Stimulated activated CD4-positive, alpha-beta T cell treated with anti-CD3 and anti-CD28 coated beads, Interleukin-2, amount 100 ng/mL, for 48 hours (primary cell): ENCODE measurements around the gene AMPH.
A peak's percentile ranks its signal among the peaks of the same experiment; 100 is the strongest.
"Not testable (repeated sequence)": the region's sequence is repeated elsewhere in the genome, so short reads cannot be mapped to it uniquely, and the experiment has no call there.

ENCODE experiments used
- DNase-seq, 2 donors: peaks; one replicate each; pipeline ENCODE4 v3.0.0-alpha.2; 2020

AMPH gene

DNA sequence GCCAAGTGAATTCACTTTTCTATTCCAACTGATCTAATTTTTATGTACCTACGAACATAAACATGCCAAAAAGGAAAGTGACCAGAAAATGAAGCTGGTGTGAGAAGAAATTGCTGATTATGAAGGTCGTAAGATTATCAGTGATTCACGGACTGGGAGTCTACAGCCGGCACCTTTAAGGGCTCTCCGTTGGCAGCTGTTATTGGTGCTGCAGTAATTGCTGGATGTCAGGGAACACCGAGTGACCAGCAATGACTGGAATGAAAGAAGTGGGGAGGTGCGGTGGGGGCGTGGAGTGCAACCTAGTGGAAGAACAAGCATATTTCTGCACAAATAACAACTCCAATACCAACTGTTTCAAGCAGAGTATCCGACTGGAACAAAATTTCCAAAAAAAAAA lies 247.9 kb downstream of the AMPH start:
- DNase-seq: no peak

DNA sequence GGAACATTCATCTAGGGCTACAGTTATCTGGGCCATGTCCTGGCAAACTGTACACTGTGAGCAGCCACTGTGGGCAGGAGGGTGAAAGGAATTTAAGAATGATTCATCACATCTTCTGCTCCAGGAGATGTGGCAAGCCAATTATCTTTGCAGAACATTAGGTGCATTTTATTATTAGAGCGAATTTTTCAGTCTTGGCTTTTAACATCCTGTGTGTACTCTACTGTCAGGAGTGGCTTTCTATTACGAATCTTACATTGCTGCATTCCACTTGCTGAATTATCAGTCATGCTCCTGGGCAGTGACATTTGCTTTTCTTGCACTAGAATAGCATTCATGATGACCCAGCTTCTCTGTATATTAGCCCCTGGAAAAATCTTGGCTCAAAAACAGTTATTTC lies 248.5 kb downstream of the AMPH start:
- no peak for DNase-seq

DNA sequence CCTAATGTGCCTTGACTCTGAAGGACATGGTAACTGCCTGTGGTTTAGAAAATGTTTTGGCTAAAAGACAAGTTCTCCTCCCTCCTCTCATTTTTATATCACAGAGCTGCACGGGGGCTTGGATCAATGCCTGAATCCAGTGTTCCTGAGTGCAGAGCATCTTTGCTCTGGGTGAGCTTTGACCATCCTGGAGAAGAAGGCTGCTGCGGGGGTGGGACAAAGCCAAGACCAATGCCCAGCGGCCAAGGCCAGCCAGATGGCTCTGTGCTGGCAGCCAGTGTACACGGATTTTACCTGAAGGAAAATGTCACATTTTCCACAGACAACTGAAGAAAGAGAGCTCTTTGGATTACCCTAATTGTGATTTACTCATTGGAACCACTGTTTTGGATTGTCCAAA lies 255.7 kb downstream of the AMPH start:
- DNase-seq: no peak

DNA sequence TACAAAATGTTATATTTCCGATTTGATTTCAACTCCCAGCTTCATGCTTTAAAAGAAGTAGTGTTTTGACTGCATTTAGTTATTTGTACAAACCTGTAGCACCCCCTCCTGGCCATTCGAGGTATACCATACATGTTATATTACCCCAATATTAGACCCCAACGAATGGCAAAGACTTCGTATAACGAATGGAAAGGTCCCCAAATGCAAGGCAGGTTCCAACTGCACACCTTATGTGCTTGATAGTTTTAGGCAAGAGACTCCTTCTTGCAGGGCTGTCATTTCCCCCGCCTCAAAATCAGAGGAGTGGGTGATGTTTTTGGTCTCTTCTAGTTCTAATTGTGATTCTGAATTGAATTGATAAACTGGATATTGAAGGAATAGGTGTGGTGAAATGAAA lies 256.7 kb downstream of the AMPH start:
- peak in 1 of 2 donors; percentile 65 for DNase-seq

DNA sequence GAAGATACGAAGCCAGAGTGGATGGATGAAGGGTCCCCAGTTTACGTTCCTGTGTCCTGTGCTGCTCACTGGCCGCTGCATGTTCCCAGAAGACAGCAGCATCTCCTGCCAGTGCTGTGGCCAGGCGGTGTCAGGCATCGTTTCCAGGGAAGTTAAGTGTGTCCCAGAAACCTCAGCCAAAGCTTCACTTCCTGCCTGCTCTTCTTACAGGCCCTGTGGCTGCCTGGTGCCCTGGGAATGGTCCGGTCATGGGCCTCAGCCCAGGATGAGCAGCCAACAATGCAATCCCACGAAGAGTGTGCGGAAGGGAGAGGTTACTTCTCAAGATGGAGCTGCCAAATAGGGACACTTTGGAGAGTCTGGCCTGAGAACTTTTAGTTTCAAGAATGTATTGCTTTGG lies 258.0 kb downstream of the AMPH start:
- no peak for DNase-seq

DNA sequence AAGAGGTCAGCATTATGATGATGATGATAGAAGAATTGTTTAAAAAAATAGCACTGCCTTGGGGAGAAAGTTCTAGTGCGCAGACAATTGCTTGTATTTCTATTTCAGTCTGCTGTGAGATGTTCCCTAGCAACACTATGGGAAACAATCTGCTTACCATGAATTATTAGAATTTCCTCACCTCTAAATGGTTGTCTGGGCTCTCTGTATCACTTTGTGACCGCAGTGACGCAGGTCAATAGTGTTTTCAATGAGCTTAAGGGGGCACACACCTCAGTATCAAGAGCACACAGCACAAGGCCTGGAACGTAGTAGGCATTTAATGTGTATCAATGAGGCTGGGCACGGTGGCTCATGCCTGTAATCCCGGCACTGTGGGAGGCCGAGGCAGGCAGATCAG lies 258.9 kb downstream of the AMPH start:
- DNase-seq: no peak

DNA sequence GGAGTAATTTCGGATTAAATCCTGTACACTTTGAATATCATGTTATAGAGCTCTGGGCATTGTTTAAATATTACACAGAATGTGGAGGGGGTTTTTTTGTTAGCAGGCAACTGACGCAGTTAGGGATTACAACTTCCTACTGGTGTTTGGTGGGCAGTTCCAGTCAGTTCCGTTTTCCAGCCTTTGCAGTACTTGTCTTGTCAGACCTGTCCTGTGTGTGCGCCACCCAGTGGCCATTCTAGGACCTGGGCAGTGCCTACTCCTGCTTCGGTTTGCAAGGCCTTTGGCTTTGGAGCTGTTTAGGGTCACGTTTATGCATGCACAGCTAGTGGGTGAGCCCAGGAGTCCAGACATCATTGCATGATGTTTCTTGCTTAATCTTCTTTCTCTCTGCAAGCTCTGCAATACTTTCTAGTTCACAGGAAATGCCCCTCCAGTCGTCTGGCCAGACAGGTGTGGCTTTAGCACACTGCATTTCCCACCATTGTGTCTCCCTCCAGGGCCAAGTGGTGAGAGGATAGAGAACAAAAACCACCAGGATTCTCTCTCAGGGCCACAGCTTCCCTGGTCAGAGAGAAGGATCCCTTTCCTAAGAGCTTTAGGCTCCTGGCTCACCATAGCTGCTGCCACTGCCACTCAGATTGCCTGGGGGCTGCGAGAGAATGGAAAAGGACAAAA lies 261.2 kb downstream of the AMPH start:
- DNase-seq: peak; percentile 66 to 80

DNA sequence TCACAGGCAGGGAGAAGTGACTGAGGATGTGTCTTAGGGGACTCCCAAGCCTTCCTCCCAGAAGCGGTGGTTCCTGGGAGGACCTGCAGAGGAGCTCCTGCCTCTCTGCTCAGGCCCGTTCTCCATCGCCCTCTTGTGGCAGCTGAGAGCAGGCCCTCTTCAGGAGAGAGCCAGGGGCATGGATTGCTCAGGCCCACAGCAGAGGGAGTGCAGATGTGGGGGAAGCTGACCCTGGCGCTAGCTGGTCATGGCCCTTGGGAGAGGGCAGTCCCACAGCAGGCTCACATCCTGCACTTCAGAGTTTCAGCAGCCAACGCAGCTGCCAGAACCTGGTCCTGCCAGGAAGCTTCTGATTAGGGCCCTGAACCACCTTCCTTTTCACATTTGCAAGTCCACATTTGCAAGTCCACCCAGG lies 263.0 kb downstream of the AMPH start:
- peak; percentile 74 to 80 for DNase-seq

DNA sequence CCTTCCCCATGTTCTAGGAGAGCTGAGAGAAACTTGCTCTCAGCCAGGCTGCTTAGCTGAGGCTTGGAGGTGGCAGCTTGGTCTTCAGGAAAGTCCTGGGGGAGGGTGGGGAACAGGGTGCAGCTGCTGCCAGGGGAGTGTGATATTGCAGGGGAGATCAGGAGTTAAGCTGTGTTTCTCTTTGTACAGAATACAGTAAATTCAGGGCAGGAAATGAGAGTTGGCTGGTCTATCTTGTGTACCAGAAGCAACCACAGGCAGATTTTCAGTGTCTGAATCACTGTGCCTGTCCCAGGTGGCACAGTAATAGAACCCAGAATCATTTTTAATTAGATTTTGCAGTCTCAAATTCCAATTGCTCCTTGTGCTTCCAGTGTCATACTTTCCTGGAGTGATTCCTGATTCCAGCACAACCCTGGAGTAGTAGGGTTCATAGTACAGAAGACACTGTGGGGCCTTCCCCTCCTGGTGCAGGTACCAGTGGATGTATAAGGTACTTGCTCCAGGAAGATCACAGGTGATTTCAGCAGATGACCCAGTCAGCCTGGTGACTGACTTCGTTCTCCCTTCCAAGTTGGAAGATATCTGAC lies 263.8 kb downstream of the AMPH start:
- no peak for DNase-seq

DNA sequence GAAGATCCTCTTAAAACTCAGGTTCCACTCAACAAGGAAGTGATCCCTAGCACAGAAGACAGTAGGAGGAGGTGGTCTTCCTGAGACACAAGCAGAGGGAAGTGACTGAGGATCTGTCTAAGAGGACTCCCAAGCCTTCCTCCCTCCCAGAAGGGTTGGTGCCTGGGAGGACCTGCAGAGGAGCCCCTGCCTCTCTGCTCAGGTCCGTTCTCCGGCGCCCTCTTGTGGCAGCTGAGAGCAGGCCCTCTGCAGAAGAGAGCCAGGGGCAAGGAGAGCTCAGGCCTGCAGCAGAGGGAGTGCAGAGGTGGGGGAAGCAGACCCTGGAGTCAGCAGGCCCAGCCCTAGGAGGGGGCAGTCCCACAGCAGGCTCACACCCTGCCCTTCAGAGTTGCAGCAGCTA lies 267.8 kb downstream of the AMPH start:
- DNase-seq: peak; percentile 64 to 66

DNA sequence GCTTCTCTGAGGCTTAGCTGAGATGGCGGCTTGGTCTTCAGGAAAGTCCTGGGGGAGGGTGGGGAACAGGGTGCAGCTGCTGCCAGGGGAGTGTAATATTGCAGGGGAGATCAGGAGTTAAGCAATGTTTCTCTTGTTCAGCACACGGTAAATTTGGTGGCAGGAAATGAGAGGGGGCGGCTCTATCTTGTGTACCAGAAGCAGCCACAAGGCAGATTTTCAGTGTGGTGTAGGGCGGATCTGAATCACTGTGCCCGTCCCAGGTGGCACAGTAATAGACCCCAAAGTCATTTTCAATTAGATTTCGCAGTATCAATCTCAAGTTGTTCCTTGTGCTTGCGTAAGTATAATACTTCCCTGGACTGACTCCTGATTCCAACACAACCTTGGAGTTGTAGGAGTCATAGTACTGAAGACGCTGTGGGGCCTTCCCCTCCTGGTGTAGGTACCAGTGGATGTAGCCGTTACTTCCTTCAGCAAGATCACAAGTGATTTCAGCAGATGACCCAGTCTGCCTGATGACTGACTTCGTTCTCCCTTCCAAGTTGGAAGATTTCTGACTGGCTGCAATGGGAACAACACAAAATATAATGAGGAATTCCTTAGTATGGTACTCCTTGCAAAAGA lies 268.4 kb downstream of the AMPH start:
- not testable (repeated sequence) for DNase-seq

DNA sequence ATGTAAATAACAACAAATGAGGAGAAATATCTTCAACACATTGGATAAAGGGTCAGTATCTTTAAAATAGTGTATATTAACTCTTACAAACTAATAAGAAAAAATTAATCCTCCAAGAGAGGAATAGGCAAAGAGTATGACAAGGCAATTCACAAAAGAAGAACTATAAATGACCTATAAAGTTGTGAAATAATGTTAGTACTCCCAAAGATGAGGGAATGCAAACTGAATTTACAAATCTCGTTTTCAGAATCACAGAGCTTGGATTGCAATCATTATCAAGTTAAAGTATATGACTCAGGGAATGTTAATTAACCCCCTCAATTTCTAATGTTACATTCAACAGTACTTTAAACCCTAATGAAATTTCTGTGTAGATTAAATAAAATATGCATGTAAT lies 270.4 kb downstream of the AMPH start:
- no peak for DNase-seq

DNA sequence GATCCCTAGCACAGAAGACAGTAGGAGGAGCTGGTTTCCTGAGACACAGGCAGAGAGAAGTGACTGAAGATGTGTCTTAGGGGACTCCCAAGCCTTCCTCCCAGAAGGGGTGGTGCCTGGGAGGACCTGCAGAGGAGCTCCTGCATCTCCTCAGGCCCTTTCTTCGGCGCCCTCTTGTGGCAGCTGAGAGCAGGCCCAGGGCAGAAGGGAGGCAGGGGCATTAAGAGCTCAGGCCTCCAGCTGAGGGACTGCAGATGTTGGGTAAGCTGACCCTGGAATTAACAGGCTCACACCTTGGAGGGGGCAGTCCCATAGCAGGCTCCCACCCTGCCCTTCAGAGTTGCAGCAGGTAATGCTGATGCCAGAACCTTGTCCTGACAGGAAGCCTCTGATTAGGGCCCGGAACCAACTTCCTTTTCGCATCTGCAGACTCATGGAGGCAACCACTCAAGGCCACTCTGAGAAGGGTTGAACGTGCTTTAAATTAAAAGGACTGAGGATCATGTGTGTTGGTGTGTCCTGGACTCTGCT lies 272.0 kb downstream of the AMPH start:
- peak; percentile 65 to 72 for DNase-seq

DNA sequence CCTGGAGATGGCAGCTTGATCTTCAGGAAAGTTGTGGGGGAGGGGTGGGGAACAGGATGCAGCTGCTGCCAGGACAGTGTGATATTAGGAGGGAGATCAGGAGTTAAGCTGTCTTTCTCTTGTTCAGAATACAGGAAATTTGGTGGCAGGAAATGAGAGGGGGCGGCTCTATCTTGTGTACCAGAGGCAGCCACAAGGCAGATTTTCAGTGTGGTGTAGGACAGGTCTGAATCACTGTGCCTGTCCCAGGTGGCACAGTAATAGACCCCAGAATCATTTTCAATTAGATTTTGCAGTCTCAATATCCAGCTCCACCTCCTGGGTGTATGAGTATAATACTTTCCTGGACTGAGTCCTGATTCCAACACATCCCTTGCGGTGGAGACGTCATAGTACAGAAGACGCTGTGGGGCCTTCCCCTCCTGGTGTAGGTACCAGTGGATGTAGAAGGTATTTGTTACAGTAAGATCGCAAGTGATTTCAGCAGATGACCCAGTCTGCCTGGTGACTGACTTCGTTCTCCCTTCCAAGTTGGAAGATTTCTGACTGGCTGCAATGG lies 272.8 kb downstream of the AMPH start:
- not testable (repeated sequence) for DNase-seq

DNA sequence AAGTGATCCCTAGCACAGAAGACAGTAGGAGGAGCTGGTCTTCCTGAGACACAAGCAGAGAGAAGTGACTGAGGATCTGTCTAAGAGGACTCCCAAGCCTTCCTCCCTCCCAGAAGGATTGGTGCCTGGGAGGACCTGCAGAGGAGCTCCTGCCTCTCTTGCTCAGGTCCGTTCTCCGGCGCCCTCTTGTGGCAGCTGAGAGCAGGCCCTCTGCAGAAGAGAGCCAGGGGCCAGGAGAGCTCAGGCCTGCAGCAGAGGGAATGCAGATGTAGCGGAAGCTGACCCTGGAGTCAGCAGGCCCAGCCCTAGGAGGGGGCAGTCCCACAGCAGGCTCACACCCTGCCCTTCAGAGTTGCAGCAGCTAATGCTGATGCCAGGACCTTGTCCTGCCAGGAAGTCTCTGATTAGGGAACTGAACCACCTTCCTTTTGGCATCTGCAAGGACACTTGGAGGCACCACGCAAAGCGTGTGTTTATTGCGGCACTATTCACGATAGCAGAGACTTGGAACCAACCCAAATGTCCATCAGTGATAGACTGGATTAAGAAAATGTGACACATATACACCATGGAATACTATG lies 276.8 kb downstream of the AMPH start:
- peak in 1 of 2 donors; percentile 63 for DNase-seq

DNA sequence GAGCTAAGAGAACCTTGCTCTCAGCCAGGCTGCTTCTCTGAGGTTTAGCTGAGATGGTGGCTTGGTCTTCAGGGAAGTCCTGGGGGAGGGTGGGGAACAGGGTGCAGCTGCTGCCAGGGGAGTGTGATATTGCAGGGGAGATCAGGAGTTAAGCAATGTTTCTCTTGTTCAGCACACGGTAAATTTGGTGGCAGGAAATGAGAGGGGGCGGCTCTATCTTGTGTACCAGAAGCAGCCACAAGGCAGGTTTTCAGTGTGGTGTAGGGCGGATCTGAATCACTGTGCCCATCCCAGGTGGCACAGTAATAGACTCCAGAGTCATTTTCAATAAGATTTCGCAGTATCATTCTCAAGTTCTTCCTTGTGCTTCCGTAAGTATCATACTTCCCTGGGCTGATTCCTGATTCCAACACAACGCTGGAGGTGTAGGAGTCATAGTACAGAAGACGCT lies 277.7 kb downstream of the AMPH start:
- not testable (repeated sequence) for DNase-seq

DNA sequence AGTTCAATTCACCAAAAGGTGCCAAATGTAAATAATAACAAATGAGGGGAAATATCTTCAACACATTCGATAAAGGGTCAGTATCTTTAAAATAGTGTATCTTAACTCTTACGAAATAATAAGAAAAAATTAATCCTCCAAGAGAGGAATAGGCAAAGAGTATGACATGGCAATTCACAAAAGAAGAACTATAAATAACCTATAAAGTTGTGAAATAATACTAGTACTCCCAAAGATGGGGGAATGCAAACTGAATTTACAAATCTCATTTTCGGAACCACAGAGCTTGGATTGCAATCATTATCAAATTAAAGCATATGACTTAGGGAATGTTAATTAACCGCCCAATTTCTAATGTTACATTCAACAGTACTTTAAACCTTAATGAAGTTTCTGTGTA lies 279.6 kb downstream of the AMPH start:
- no peak for DNase-seq

DNA sequence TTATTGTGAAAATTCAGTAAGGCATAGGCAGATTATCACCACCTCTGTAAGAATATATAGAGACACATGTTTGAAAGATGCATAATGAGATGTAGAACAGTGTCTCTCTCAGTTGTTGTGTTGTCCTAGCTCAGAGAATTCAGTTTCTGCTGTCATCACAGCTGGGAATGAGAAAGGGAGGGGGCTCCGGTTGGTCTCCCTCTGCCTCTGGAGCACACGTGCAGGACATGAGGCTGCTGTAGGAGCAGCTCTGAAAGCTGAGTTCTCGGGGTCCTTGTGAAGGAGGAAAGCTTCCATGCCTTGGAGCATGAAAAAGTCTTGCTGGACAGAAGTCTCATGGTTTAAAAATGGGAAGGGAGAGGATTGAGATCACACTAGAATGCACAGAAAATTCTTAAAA lies 280.4 kb downstream of the AMPH start:
- DNase-seq: not testable (repeated sequence)

DNA sequence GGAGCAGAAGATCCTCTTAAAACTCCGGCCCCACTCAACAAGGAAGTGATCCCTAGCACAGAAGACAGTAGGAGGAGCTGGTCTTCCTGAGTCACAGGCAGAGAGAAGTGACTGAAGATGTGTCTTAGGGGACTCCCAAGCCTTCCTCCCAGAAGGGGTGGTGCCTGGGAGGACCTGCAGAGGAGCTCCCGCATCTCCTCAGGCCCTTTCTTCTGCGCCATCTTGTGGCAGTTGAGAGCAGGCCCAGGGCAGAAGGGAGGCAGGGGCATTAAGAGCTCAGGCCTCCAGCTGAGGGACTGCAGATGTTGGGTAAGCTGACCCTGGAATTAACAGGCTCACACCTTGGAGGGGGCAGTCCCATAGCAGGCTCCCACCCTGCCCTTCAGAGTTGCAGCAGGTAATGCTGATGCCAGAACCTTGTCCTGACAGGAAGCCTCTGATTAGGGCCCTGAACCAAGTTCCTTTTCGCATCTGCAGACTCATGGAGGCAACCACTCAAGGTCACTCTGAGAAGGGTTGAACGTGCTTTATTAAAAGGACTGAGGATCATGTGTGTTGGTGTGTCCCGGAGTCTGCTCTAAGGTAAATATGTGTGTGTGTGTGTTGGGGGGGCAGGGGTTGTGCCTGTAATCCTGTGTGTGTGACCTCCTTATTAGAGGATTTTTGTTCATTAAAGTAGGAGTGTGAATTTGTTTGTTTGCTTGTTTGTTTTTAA lies 281.1 kb downstream of the AMPH start:
- DNase-seq: not testable (repeated sequence)

DNA sequence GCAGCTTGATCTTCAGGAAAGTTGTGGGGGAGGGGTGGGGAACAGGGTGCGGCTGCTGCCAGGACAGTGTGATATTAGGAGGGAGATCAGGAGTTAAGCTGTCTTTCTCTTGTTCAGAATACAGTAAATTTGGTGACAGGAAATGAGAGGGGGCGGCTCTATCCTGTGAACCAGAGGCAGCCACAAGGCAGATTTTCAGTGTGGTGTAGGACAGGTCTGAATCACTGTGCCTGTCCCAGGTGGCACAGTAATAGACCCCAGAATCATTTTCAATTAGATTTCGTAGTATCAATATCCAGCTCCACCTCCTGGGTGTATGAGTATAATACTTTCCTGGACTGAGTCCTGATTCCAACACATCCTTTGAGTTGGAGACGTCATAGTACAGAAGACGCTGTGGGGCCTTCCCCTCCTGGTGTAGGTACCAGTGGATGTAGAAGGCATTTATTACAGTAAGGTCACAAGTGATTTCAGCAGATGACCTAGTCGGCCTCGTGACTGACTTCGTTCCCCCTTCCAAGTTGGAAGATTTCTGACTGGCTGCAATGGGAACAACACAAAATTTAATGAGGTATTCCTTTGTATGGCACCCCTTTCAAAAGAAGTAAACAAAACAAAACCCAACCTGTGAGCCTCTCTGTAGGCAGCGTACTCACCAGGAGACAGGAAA lies 281.9 kb downstream of the AMPH start:
- not testable (repeated sequence) for DNase-seq

DNA sequence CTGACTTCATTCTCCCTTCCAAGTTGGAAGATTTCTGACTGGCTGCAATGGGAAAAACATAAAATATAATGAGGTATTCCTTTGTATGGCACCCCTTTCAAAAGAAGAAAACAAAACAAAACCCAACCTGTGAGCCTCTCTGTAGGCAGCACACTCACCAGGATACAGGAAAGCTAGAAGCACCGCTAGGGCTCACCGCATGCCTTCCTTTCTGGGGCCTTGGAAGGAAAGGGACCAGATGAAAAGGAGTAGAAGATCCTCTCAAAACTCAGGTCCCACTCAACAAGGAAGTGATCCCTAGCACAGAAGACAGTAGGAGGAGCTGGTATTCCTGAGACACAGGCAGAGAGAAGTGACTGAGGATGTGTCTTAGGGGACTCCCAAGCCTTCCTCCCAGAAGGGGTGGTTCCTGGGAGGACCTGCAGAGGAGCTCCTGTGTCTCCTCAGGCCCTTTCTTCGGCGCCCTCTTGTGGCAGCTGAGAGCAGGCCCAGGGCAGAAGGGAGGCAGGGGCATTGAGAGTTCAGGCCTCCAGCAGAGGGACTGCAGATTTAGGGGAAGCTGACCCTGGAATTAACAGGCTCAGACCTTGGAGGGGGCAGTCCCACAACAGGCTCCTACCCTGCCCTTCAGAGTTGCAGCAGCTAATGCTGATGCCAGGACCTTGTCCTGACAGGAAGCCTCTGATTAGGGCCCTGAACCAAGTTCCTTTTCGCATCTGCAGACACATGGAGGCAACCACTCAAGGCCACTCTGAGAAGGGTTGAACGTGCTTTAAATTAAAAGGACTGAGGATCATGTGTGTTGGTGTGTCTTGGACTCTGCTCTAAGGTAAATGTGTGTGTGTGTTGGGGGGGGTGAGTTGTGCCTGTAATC lies 285.6 kb downstream of the AMPH start:
- DNase-seq: not testable (repeated sequence)
